ENCODE data around the gene RPS6KL1.

The RPS6KL1 gene

GRCh38 chr14:74921987-74922751, 891 bp downstream of the RPS6KL1 start:
- no peak for TF ChIP-seq CTCF (IDR thresholded peaks at IDR 0.05; ENCODE audit: borderline replicate concordance, insufficient read depth, low read depth, low read length)
- peak overlapping the region; percentile 77 for H3K4me3 ChIP-seq (ENCODE audit: low read depth, low read length)

- no peak for TF ChIP-seq CTCF (IDR thresholded peaks at IDR 0.05; ENCODE audit: borderline replicate concordance, insufficient read depth, low read depth, low read length)
- no peak overlapping the region for H3K4me3 ChIP-seq (ENCODE audit: low read depth, low read length)
These were observed 1.9 kb downstream of the RPS6KL1 start for GRCh38 chr14:74921053-74921620.

DNA sequence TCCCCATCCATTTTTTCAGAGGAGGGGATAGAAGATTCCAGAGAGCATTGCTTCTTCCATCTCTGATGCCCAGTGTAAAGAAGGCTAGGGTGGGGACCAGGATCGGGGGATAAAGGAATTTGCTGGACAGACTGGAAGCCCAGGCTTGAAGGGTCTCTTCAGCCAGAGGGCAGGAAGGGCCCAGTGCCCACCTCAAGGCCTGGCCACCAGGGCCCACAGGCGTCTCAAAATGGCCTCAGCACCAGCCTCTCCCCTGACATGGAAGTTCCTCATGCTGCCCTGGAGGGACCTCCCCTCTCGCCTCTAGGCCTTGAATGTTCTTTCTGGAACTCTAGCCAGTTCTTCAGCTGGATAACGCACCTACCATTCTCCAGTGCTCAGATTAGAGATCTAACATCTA, 2.8 kb downstream of the RPS6KL1 start:
- no peak for TF ChIP-seq CTCF (IDR thresholded peaks at IDR 0.05; ENCODE audit: borderline replicate concordance, insufficient read depth, low read depth, low read length)
- no peak overlapping the region for H3K4me3 ChIP-seq (ENCODE audit: low read depth, low read length)

GRCh38 chr14:74919421-74920165, 3.5 kb downstream of the RPS6KL1 start:
- no peak for TF ChIP-seq CTCF (IDR thresholded peaks at IDR 0.05; ENCODE audit: borderline replicate concordance, insufficient read depth, low read depth, low read length)
- H3K4me3 ChIP-seq (ENCODE audit: low read depth, low read length) = no peak overlapping the region

DNA sequence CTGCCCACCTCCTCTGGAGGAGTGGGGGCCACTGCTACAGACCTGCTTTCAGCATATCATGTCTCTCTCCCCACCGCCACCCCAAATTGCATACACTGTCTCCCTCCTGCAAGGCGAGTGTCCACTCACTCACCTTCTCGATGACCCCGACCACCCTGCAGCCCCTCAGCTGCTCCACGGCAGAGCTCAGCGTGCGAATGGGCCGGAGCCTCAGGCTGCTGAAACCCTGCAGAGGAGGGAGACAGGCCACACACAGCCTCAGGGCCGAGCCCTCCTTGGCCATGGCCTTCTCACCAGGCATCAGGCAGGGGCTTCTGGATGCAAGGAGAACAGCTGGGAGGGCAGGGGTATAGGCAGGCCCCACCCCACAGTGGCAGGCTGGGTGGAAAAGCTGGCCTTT, 4.7 kb downstream of the RPS6KL1 start:
- no peak for TF ChIP-seq CTCF (IDR thresholded peaks at IDR 0.05; ENCODE audit: borderline replicate concordance, insufficient read depth, low read depth, low read length)

DNA sequence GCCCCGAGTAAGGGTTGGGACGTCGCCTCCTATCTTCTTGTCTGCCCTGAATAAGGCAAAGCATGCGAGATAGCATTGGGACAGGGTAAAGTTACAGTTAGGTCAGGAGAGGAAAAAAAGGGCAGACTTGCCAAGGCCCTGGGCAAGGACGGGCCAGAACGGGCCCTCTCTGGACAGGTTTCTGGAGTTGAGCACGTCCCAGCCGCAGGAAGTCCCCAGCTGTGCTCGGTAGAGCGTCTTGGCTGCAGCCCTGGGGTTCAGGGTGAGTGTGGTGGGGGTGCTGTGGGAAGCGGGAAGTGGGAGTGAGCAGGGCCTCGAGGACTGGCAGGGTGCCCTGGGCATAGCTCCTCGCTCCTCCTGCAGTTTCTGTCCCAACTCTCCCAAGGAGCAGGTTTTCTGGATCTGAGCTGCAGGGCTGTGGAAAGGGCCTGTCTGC, 5.4 kb downstream of the RPS6KL1 start:
- no peak overlapping the region for H3K4me3 ChIP-seq (ENCODE audit: low read depth, low read length)
- no peak for TF ChIP-seq CTCF (IDR thresholded peaks at IDR 0.05; ENCODE audit: borderline replicate concordance, insufficient read depth, low read depth, low read length)

More for the DNA sequence above, 4.7 kb downstream of the RPS6KL1 start:
- no peak overlapping the region for H3K4me3 ChIP-seq (ENCODE audit: low read depth, low read length)
